ENCODE results near the gene FADS2.

The FADS2 gene

GRCh38 chr11:61890529-61891330 lies 62.6 kb downstream of the FADS2 start:
- DNase-seq, result peak; percentile 17

DNA sequence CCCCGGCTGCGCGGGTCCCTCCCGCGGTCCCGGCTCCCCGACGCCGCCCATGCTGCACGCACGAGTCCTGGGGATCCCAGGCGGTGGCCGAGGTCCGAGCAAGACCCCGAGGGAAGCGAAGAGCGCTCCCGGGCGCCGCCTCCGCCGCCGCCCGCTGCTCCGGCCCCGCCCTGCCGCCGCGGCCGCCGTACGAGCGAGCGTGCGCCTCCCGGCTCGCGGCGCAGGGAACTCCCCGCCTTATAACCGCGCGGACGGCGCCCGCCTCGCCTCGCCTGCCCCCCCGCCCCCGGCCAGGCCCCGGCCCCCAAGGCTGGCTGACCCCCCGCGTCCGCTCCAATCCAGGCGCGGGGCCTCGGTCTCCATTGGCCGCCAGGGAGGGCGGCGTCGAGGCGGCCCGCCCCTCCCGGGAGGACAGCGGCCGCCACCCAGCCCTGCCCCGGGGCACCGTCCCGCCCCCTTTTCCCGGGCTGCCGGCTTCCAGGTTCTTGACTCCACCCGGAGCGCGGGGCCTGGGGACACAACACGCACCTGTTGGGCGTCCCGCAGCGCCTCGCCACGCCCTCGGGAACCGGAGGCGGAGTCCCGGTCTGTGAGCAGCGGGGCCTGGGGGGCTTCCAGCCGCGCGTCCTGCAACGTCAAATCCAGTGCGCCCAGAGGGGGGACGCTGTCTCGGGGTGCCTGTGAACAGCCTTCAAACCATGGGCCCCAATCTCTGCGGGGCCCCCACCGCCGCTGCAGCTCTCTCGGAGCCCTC lies 63.4 kb downstream of the FADS2 start, which contains the start of gene FADS3:
Gene FADS3, minus strand, starts transcription at position 215 of the 754 bp plus-strand sequence. Its CDS starts 164 bp downstream, at position 51.
- peak; percentile 58 for DNase-seq

DNA sequence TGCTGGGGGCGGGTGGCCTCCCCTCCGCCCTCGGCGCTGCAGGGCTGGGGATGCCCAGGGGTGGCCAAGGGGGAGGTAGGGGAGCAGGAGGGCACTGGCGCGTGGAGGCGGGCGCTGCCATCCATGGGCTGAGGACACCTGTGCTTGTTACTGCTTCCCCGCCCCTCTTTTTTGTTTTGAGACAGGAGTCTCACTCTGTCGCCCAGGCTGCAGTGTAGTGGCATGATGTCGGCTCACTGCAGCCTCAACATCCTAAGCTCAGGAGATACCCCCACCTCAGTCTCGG lies 63.9 kb downstream of the FADS2 start:
- DNase-seq, result no peak

DNA sequence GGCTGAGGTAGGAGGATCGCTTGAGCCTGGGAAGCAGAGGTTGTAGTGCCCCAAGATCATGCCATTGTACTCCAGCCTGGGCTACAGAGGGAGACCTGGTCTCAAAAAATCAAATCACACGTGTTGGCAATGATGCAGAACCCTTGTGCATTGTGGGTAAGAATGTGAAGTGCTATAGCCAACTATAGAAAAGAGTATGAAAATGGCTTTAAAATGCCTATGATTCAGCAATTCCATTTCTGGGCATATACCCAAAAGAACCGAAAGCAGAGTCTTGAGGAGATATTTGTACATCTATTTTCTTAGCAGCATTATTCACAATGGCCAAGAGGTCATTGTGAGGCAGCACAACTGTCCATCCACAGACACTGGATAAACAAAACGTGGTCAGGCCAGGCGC lies 65.9 kb downstream of the FADS2 start:
- no peak for DNase-seq

GRCh38 chr11:61895046-61895717 lies 67.1 kb downstream of the FADS2 start:
- DNase-seq, result no peak

- DNase-seq, result no peak
These were observed 67.6 kb downstream of the FADS2 start for GRCh38 chr11:61895718-61896059.

DNA sequence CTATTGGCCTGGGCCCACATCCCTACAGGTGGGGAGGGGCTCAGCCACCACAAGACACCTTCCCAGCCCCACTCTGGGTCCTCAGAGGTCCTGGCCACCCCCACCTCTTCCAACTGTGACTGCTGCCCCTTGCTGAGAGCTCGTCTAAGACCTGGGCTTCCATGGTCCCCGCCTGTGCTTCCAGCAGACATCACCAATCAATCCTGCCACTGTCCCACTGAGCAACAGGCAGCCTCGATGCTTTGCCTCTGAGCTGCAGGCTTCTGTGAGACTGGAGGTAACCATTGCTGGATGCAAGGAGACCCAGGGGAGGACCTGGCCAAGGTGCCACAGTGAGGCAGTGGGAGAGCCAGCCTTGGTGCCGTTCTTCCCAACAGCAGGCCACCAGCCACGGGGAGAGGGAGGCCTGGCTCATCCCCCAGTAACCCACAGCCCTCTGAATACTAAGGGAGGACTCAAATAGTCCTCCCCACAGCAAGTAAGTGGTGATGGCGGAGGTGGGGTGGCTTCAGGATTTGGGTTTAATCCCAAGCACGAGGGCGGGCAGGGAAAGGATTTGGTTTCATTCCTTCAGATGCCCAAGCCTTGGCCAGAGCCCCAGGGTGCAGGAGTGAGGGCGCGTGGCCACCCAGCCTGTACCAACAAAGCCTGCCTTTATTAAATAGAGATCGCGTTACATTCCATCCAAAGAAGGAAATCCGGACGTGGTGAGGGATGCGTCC lies 68.7 kb downstream of the FADS2 start:
- no peak for DNase-seq

DNA sequence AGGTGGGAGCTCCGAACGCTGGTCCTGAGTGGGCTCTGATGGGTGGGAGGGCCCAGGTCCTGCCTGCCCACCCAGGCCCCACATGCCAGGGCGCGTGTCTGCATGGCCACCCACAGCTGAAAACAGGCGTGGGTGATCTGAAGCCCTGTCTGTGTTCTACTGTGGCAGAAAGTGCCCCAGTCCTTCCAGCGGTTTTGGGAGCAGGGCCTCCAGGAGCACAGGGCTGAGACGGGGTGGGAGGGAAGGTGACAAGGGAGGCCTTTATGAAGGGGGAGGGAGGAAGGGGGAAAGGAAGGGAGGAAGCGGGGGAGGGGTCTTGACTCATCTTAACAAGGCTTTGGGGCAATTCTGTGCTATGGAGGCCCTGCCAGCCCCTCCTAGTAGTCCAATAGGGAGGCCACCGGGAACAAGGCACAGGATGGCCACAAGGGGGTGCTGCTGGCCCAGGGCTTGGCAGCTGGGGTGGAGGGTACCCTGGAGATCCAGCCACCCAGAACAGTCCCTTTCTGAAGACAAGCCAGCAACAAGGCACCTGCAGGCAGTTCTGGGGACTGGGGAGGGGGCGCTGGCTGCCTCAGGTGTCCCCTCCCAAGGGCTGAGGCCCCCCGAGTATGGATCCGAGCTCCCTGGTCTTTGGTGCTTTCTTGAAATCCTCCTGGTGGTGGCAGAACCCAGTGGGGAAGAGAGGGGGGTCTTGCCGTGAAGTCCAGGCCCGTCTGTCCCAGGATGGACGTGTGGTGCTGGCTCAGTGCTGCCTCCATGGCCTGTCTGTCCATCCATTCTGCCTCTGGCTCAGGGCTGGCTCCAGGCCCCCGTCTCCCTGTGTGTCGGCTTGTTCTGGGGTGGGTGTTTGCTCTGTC lies 69.5 kb downstream of the FADS2 start:
- DNase-seq, result peak; percentile 77

- DNase-seq, result no peak
These were observed 70.1 kb downstream of the FADS2 start for GRCh38 chr11:61898247-61898582.

- peak; percentile 94 for DNase-seq
These were observed 71.2 kb downstream of the FADS2 start for GRCh38 chr11:61899146-61899841.

- no peak for DNase-seq
These were observed 72.2 kb downstream of the FADS2 start for GRCh38 chr11:61900251-61900650.

DNA sequence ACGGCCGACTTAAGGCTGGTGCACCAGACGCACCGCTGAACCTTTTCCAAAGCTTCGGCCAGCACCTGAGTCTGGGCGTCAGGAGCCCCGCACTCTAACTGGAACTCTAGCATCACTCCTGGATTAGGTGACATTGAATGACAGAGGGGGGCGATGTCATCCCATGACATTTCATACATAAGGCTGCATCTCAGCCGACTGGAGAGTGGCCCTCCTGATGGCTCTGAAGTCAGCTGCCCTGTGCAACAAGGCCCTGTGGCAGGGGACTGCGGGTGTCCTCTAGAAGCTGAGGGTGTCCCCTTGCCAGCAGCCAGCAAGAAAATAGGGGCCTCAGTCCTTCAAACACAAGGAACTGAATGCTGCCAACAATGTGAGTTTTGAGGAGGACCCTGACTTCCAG lies 73.3 kb downstream of the FADS2 start:
- no peak for DNase-seq

DNA sequence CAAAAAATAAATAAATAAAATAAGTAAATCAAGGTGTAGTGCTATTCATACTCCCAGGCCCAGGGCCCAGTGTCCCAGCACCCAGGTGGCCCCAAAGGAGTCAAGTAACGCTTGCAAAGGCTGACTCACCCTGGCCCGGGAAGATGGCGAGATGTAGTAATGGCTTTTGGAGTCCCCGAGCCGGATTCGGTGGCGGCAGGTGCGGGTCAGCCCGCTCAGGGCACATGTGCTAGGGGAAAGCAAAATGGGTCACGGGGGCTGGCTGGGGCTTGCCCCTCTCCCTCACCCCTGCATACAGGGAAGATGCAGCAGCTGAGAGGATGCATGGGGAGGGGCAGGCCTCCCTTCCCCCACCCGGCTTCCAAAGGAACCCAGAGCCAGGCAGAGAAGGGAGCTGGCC lies 74.2 kb downstream of the FADS2 start:
- DNase-seq, result no peak

DNA sequence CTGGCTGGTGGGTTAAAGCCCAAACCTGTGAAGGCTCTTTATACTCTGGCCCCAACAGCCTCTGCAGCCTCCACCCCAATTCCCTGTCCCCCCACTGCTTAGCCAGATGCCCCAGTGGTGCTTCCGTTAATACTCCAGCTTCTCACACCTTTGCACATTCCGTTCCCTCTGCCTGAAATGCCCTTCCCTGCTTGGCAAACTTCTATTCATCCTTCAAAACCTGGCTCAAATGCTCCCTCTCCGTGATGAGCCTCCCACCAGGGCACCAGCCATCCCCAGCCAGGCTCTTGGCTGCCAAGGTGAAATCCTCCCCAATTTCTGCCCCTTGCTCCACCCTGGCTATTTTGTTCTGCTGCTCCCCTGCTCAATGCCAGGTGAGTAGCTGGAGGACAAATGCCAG lies 75.7 kb downstream of the FADS2 start:
- no peak for DNase-seq

DNA sequence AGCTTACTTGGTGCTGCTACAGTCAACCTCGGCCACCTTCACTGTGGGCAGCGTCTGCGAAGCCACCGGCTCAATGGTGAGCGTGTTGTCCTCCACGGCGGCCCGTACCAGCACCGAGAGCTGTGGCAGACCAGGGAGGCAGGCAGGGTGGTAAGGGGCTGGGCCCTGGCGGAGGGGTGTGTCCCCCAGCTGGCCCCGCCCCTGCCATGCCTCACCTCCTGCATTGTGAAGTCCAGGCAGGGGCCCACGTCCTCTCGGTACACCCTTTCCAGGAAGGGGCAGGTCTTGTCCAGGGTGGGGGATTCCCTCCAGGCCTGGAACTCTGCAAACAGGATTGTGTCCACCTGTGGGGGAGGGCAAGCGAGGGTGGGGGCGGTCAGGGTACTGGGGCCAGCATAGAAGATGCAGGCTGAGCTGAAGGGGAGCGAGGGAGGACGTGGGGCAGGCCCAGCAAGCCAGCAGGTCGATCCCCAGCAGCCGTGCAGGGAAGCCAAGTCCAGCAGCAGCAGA lies 76.5 kb downstream of the FADS2 start:
- DNase-seq, result no peak

GRCh38 chr11:61905067-61905696 lies 77.1 kb downstream of the FADS2 start:
- DNase-seq, result no peak

DNA sequence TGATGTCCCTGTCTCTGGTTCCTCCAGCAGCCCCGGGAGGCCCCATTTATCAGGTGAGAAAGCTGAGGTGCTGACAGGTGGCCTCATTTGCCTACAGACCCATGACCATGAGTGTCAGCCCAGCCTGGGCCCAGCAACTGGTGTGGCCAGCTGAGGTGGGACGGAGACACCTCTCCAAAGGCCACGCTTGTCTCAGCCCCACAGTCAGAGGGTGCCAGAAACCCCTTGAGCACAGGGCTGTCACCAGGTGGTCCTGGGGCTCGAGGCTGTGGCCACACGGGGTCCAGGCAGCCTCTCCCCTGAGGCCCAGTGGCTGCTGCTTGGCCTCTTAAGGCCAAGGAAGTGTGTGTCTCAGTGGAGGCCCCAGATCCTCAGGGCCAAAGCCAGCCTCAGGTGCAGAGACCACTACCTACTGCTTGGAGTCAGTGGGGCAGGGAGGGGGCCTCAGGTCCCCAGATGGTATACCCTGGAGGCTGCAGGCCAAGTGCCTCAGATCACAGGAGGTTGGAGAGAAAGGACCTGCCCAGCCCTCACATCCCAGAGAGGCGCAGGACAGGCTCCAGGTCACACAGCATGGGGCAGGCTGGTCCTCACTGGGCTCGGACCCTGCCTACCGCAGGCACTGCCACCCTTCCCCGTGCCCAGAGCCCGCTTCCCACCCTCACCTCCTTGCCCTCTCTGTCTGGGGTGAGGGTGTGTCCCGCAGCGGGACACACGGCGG lies 77.9 kb downstream of the FADS2 start:
- DNase-seq, result no peak

GRCh38 chr11:61906522-61906909 lies 78.4 kb downstream of the FADS2 start:
- no peak for DNase-seq

DNA sequence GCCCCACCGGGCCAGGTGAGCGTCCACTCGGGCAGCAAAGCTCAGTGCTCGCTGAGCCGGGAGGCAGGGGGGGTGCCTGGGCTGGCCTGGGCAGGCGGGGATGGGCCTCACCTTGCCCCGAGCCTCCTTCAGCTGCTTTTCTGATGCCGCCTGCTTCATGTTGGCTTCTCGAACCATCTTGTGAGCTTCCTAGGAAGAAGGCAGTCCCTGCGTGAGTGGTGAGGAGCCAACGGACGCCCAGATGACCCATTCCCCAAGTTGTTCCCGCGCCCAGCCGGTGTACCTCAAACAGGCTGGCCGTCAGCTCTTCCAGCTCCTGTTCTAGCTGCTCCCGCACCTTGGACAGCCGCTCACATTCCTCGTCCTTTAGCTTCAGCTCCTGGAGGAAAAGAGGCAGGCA lies 79.2 kb downstream of the FADS2 start:
- DNase-seq, result no peak

Measured in T-helper 9 cell (primary cell).